HG03439 (cell line): ENCODE measurements around the gene VRTN.
A peak's percentile ranks its signal among the peaks of the same experiment; 100 is the strongest.
"Not testable (repeated sequence)": the region's sequence is repeated elsewhere in the genome, so short reads cannot be mapped to it uniquely, and the experiment has no call there.

Source experiments
- ATAC-seq: cut with Tn5 transposase; IDR thresholded peaks from one replicate; pipeline ENCODE4 v1.9.1; 2021; ENCODE audit warnings: mild to moderate bottlenecking, moderate library complexity; ENCODE audit not compliant: unreplicated experiment

VRTN gene

GRCh38 chr14:74348241-74348734 lies at the start of gene VRTN:
Gene VRTN, plus strand, starts transcription at chr14:74348471. Its CDS starts 8,313 bp downstream, at chr14:74356784.
- no peak for ATAC-seq

DNA sequence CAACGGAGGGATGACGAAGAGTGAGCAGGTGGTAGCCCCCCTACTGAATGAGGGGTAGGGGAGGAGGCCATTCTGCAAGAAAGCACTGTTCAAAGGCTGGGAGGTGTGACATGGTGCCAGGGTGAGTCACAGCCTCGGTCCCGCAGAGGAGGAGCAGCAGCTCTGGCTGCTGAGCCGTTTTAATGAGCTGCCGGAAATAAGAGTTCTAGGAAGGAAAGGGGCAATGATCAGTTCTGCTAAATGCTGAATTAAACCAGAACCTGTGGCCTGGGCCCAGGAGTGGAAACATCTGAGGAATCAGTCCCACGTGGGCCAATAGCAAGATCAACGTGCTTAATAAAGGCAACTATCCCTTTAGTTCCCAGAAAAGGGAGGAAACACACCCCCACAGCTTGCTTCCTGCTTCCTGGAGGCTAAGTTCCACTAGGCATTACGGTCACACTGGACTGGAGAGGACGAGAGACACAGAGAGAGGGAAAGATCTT lies 49.2 kb upstream of the VRTN start:
- ATAC-seq, result no peak

GRCh38 chr14:74301594-74302151 lies 46.6 kb upstream of the VRTN start:
- no peak for ATAC-seq

- ATAC-seq, result peak; percentile 20
Measured at GRCh38 chr14:74302152-74302628, 46.1 kb upstream of the VRTN start.

- peak; percentile 95 for ATAC-seq
Measured at GRCh38 chr14:74302634-74303569, 45.4 kb upstream of the VRTN start, which contains the start of gene ABCD4. Gene ABCD4, minus strand, starts transcription at chr14:74302934. Its CDS starts 22 bp downstream, at chr14:74302912.

DNA sequence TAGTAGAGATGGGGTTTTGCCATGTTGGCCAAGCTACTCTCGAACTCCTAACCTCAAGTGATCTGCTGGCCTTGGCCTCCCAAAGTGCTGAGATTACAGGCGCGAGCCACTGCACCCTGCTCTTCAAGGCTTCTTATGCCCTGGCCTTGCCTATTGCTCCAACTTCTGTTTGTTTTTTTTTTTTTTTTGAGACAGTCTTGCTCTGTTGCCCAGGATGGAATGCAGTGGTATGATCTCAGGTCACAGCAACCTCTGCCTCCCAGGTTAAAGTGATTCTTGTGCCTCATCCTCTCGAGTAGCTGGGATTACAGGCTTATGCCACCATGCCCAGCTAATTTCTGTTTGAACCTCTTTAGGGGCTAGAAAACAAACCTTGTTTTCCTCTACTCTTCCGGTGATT lies 39.6 kb upstream of the VRTN start:
- ATAC-seq, result no peak

DNA sequence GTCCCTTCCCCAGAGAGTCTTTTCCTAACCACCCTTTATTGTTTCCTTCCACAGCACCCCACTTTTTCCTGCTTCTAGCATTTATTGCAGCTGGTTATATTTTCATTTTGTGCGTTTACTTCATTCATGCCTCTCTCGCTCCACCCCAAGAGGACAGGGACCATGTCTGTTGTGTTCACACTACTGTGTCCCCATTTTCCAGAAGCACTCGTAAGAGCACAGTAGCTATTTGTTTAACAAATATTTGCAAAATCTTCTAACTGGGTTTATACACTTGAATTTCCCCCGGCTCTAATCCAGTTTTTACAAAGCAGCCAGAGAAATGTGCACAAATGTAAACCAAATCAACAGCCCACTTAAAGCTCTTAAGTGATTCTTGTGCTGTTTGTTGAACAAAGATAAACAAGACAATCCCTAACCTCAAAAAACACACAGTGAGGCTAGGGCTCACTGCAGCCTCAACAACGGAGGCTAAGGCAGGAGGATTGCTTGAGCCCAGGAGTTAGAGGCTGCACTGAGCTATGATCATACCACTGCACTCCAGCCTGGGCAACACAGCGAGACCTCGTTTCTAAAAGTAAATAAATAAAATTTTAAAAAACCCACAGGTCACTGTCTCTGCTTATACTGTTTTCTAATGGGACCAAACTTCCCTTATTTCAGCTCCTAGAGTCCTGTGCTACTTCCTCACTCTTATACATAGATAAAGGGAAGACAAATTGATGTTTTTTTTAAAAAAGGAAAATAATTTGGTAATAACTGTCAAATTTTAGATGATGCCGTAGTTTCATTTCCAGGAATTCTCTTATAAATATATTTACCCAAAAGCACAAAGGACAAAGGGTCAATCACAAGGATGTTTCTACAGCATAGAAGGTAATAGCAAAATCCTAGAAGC lies 38.9 kb upstream of the VRTN start:
- no peak for ATAC-seq

DNA sequence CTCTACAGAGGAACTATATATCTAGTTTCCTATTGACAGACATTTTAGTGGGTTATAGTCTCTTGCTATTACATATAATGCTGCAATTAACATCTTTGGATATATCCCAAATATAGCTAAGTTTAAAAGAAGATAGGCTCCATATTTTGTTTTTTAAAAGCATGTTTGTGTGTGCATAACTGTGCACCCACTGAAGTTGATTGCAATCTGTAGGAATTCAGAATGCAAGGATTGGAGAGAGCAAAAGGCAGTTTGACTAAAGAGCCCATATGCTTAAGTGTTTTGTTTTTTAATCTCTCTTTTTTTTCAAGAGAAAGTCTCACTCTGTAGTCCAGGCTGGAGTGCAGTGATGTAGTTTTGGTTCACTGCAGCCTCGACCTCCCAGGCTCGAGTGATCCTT lies 36.1 kb upstream of the VRTN start:
- ATAC-seq, result no peak

DNA sequence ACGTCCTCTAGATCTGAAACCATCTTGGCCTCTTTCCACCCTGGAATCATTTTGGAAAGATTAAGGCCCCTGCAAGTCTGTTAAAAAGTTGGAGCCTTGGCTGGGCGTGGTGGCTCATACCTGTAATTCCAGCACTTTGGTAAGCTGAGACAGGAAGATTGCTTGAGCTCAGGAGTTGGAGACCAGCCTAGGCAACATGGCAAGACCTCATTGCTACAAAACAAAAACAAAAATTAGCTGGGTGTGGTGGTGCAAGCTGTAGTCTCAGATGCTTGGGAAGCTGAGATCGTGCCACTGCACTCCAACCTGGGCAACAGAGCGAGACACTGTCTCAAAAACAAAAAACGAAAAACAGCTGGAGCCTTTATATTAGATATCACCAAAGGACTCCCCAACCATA lies 34.7 kb upstream of the VRTN start:
- ATAC-seq, result no peak

DNA sequence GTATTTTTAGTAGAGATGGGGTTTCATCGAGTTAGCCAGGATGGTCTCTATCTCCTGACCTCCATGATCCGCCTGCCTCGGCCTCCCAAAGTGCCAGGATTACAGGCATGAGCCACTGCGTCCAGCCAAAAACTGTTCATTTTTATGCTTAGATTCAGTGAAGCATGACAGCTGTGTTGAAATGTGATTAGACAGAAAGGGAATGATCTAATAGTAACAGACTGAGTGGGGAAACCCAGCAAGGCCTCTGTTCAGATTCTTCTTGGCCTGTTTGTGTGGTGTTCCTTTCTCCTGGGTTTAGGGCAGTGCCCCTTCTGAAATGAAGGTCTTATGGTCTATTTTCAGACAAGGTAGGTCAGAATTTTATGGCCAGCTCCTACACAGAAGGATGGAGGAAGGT lies 33.7 kb upstream of the VRTN start:
- no peak for ATAC-seq

GRCh38 chr14:74324931-74325361 lies 23.3 kb upstream of the VRTN start:
- no peak for ATAC-seq

DNA sequence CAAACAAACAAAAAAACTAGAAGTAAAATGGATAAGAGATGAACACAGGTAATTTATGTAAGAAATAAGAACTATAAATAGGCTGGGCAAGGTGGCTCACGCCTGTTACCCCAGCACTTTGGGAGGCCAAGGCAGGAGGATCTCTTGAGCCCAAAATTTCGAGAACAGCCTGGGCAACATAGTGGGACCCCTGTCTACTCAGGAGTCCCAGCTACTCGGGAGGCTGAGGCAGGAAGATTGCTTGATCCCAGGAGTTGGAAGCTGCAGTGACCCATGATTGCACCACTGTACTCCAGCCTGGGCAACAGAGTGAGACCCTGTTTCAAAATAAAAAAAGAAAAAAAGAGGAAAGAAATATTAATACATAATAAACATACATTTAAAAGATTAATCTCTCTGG lies 22.8 kb upstream of the VRTN start:
- ATAC-seq, result no peak

DNA sequence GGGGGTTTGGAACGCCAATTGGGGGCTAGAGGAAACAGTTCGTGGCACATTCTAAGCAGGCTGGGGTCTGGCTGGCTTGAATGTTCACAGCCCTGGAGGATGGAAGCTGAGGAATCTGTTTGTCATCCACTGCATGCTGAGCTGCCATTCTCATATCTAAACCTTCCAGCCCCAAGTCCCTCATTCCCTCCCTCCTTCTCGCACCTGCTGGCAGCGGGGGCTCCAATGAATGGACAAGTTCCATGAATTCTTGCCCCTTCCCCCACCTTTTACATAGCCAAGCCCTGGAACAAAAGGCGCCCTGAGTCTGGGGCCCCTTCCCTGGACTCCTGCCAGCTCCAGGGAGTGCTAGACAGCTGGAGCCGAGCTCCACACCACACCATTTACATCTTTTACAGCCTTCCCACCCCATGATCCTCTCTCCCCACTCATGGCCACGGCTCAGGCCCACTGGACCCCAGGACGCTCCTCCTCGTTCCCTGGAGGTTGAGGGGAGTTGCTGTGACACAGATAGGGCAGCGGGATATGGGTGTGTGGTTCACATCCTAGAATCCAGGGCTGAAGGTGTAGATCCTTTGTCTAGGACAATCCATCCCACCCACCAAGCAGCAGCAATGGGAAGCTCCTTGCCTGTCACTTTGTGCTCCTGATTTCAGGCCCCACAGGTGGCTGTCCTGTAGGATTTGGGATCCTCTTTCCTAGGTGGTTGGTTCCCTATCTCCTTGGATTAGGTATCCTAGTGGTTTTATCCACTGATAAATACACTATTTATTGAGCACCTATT lies 21.7 kb upstream of the VRTN start:
- ATAC-seq, result no peak

DNA sequence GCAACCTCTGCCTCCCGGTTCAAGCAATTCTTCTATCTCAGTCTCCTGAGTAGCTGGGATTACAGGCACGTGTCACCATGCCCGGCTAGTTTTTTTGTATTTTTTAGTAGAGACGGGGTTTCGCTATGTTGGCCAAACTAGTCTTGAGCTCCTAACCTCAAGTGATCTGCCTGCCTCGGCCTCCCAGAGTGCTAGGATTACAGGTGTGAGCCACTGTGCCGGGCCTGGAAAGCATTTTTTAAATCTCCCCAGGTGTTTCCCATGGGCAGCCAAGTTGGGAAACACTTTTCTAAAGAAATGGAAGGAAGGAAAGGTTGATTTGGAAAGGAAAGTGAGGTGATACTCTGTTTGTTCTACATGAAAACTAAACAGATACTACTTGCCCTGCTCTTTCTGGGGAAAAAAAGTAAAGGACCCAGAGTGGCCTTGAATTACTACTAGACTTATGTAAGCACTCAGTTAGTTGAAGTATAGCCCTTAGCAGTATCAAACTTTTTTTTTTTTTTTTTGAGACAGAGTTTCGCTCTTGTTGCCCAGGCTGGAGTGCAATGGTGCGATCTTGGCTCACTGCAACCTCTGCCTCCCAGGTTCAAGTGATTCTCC lies 18.2 kb upstream of the VRTN start:
- ATAC-seq, result not testable (repeated sequence)

GRCh38 chr14:74333909-74334308 lies 14.4 kb upstream of the VRTN start:
- ATAC-seq, result no peak

GRCh38 chr14:74346341-74346740 lies 1.9 kb upstream of the VRTN start:
- ATAC-seq, result no peak

GRCh38 chr14:74347097-74347794 lies 1.0 kb upstream of the VRTN start:
- no peak for ATAC-seq

- no peak for ATAC-seq
Measured at GRCh38 chr14:74347795-74348100, 523 bp upstream of the VRTN start.
